H9 (cell line): ENCODE data around the gene HCN1. TPM values are rescaled to one million over a fixed set of nuclear protein-coding genes. Genes with fewer than 3 reads are reported as not detected.

Experiments
- DNase-seq: peaks from one replicate; pipeline ENCODE4 v3.0.0-alpha.2; 2017
- H2AFZ ChIP-seq: one replicate; pipeline ENCODE4 v1.6.1; 2013; ENCODE audit warnings: mild to moderate bottlenecking, low read length, control low read depth, moderate library complexity
- H2AK5ac ChIP-seq: 2 replicates; pipeline ENCODE4 v1.6.1; 2013; ENCODE audit warnings: low read length, control low read depth, mixed read lengths; ENCODE audit not compliant: insufficient read length
- H2BK120ac ChIP-seq: one replicate; pipeline ENCODE4 v1.6.1; 2013; ENCODE audit warnings: low read depth, mild to moderate bottlenecking, low read length, control low read depth, inconsistent platforms; ENCODE audit not compliant: poor library complexity, severe bottlenecking
- H2BK12ac ChIP-seq: 2 replicates; pipeline ENCODE4 v1.6.1; 2013; ENCODE audit warnings: low read length, control low read depth, mixed read lengths, low read depth; ENCODE audit not compliant: insufficient read length
- H2BK15ac ChIP-seq: 2 replicates; pipeline ENCODE4 v1.6.1; 2013; ENCODE audit warnings: low read depth, low read length, control low read depth
- H2BK20ac ChIP-seq: one replicate; pipeline ENCODE4 v1.6.1; 2013; ENCODE audit warnings: low read depth, mild to moderate bottlenecking, low read length, control low read depth, inconsistent platforms; ENCODE audit not compliant: poor library complexity, severe bottlenecking
- H2BK5ac ChIP-seq: 2 replicates; pipeline ENCODE4 v1.6.1; 2013; ENCODE audit warnings: low read length, control low read depth, mixed read lengths; ENCODE audit not compliant: insufficient read length
- H3K14ac ChIP-seq: 2 replicates; pipeline ENCODE4 v1.6.1; 2013; ENCODE audit warnings: low read length, control low read depth; ENCODE audit not compliant: insufficient read depth
- H3K18ac ChIP-seq: 2 replicates; pipeline ENCODE4 v1.6.1; 2013; ENCODE audit warnings: low read depth, mild to moderate bottlenecking, mixed read lengths, low read length, control low read depth; ENCODE audit not compliant: insufficient read length
- H3K23ac ChIP-seq: 2 replicates; pipeline ENCODE4 v1.6.1; 2013; ENCODE audit warnings: low read length, control low read depth, mixed read lengths, low read depth; ENCODE audit not compliant: insufficient read length
- H3K23me2 ChIP-seq: 2 replicates; pipeline ENCODE4 v1.6.1; 2013; ENCODE audit warnings: low read depth, mild to moderate bottlenecking, mixed read lengths, low read length, control low read depth; ENCODE audit not compliant: insufficient read length, poor library complexity, severe bottlenecking
- H3K27ac ChIP-seq: 2 replicates; pipeline ENCODE4 v1.5.1; 2013; ENCODE audit warnings: low read length, control low read depth, mixed read lengths, low read depth; ENCODE audit not compliant: insufficient read length
- H3K27me3 ChIP-seq: 2 replicates; pipeline ENCODE4 v1.6.1; 2013; ENCODE audit warnings: low read length, control low read depth, inconsistent platforms; ENCODE audit not compliant: insufficient read depth
- H3K4ac ChIP-seq: 2 replicates; pipeline ENCODE4 v1.6.1; 2013; ENCODE audit warnings: low read depth, mild to moderate bottlenecking, control low read depth, inconsistent platforms, low read length, moderate library complexity
- H3K4me1 ChIP-seq: 2 replicates; pipeline ENCODE4 v1.6.1; 2013; ENCODE audit warnings: low read length, control low read depth, inconsistent platforms; ENCODE audit not compliant: insufficient read depth
- H3K4me2 ChIP-seq: 2 replicates; pipeline ENCODE4 v1.6.1; 2013; ENCODE audit warnings: low read length, control low read depth, mixed read lengths; ENCODE audit not compliant: insufficient read length, insufficient read depth
- H3K56ac ChIP-seq: 2 replicates; pipeline ENCODE4 v1.6.1; 2013; ENCODE audit warnings: low read depth, mild to moderate bottlenecking, mixed read lengths, low read length, control low read depth; ENCODE audit not compliant: insufficient read length
- H3K79me1 ChIP-seq: 2 replicates; pipeline ENCODE4 v1.6.1; 2013; ENCODE audit warnings: low read depth, mild to moderate bottlenecking, moderate library complexity, low read length, control low read depth, inconsistent platforms; ENCODE audit not compliant: insufficient read depth, poor library complexity, severe bottlenecking
- H3K79me2 ChIP-seq: 2 replicates; pipeline ENCODE4 v1.6.1; 2013; ENCODE audit warnings: low read length, control low read depth, inconsistent platforms; ENCODE audit not compliant: insufficient read depth
- H3K9ac ChIP-seq: 2 replicates; pipeline ENCODE4 v1.6.1; 2013; ENCODE audit warnings: low read length, control low read depth, mixed read lengths; ENCODE audit not compliant: insufficient read length; ENCODE audit errors: extremely low read depth
- H3K9me3 ChIP-seq: one replicate; pipeline ENCODE4 v1.6.1; 2013; ENCODE audit warnings: low read depth, low read length, inconsistent platforms; ENCODE audit not compliant: control insufficient read depth
- H3T11ph ChIP-seq: one replicate; pipeline ENCODE4 v1.6.1; 2013; ENCODE audit warnings: mild to moderate bottlenecking, low read length, control low read depth, inconsistent platforms
- H4K20me1 ChIP-seq: one replicate; pipeline ENCODE4 v1.6.1; 2013; ENCODE audit not compliant: control insufficient read depth, insufficient read length, insufficient read depth
- H4K5ac ChIP-seq: 2 replicates; pipeline ENCODE4 v1.6.1; 2013; ENCODE audit warnings: low read depth, mild to moderate bottlenecking, mixed read lengths, low read length, control low read depth; ENCODE audit not compliant: insufficient read length
- H4K8ac ChIP-seq: replicated peaks from 2 replicates; pipeline ENCODE4 v1.6.1; 2013; ENCODE audit warnings: low read length, control low read depth, mixed read lengths, low read depth; ENCODE audit not compliant: insufficient read length
- H4K91ac ChIP-seq: 2 replicates; pipeline ENCODE4 v1.6.1; 2013; ENCODE audit warnings: low read depth, mild to moderate bottlenecking, moderate library complexity, mixed read lengths, low read length, control low read depth; ENCODE audit not compliant: insufficient read length
- H3K27ac Mint-ChIP-seq, 3 experiments: 2 replicates in 2 of 3; 3 replicates in 1 of 3; pipeline ENCODE4 v1.8.0; 2020 to 2021; ENCODE audit warnings: mixed read lengths in 3 of 3, mild to moderate bottlenecking in 1 of 3, moderate library complexity in 1 of 3
- H3K27me3 Mint-ChIP-seq: 2 replicates; pipeline ENCODE4 v1.8.0; 2021; ENCODE audit warnings: low read depth, mild to moderate bottlenecking, moderate library complexity, mixed read lengths
- H3K36me3 Mint-ChIP-seq, 3 experiments: 2 replicates in 2 of 3; 3 replicates in 1 of 3; pipeline ENCODE4 v1.8.0; 2020 to 2021; ENCODE audit warnings: low read depth in 3 of 3, mixed read lengths in 3 of 3; ENCODE audit not compliant: insufficient read depth in 1 of 3
- H3K4me1 Mint-ChIP-seq, 2 experiments: 2 replicates each; pipeline ENCODE4 v1.8.0; 2020; ENCODE audit warnings: mixed read lengths in 2 of 2
- H3K4me3 Mint-ChIP-seq, 2 experiments: 2 replicates in 1 of 2; 3 replicates in 1 of 2; pipeline ENCODE4 v1.8.0; 2020 to 2021; ENCODE audit warnings: mild to moderate bottlenecking in 2 of 2, mixed read lengths in 2 of 2, moderate library complexity in 1 of 2
- H3K9me3 Mint-ChIP-seq, 2 experiments: 2 replicates in 1 of 2; 3 replicates in 1 of 2; pipeline ENCODE4 v1.8.0; 2020; ENCODE audit warnings: mild to moderate bottlenecking in 2 of 2, mixed read lengths in 2 of 2, moderate library complexity in 1 of 2
- CTCF ChIP-seq: fragments of 200-600 bp; sonication (generic); conservative IDR thresholded peaks from 3 replicates; pipeline ENCODE4 v1.8.0; 2021; ENCODE audit warnings: antibody characterized with exemption, mild to moderate bottlenecking
- WGBS: extraction: QIAGEN DNeasy Blood & Tissue Kit; methylation state at CpG from one replicate; pipeline ENCODE4 v1.1.7; 2013; ENCODE audit warnings: missing lambda C conversion rate, low lambda C conversion rate, mixed read lengths; ENCODE audit not compliant: insufficient read length; ENCODE audit errors: extremely low coverage; 5-methylcytosine and 5-hydroxymethylcytosine counted together
- total RNA-seq: library from RNA; stranded (reverse); gene quantifications from 2 replicates; pipeline ENCODE4 v1.2.1, GENCODE V29; 2021

The HCN1 gene
- total RNA-seq, 1 experiment from 2014 or later: 4.6 TPM

GRCh38 chr5:45385321-45386058, 310.7 kb downstream of the HCN1 start:
- Histone ChIP-seq H3K27me3 (no peaks in the 10 kb centered on the region), H2BK12ac (no peak overlapping the region), H2AFZ (no peak overlapping the region), H3K18ac (no peak overlapping the region), H3K79me2 (no peaks in the 10 kb centered on the region), H3K9ac (no peak overlapping the region), H2BK120ac (no peak overlapping the region), H3K4me2 (no peak overlapping the region), H3K27ac (no peak overlapping the region), H3K23me2 (no peaks in the 10 kb centered on the region), H3K23ac (no peak overlapping the region), H3K79me1 (no peaks in the 10 kb centered on the region), H4K91ac (no peak overlapping the region), H3K4me1 (no peaks in the 10 kb centered on the region; the same call in 1 of the 2 replicates), H3T11ph (no peak overlapping the region), H2BK20ac (no peak overlapping the region), H3K56ac (no peak overlapping the region), H3K4ac (no peak overlapping the region), H3K9me3 (no peaks in the 10 kb centered on the region), H3K14ac (no peak overlapping the region), H2BK5ac (no peak overlapping the region), H4K20me1 (no peaks in the 10 kb centered on the region), H2BK15ac (no peak overlapping the region), H4K5ac (no peak overlapping the region), H4K8ac (no peak overlapping the region), H2AK5ac (no peak overlapping the region)
- H3K4me3 Mint-ChIP-seq: no peak overlapping the region
- H3K27me3 Mint-ChIP-seq: no peaks in the 10 kb centered on the region
- DNase-seq: no peak
- H3K27ac Mint-ChIP-seq: no peak overlapping the region
- 0 out of 5 replicates have a peak, but pooled peaks cover 0 to 3% of the 10 kb centered on the region in 2 experiments for H3K9me3 Mint-ChIP-seq
- H3K36me3 Mint-ChIP-seq: no peaks in the 10 kb centered on the region; a peak in 1 of 7 replicates
- WGBS: 100% methylated on average over 1 of the region's 6 CpGs
- TF ChIP-seq CTCF: no peak
- no peaks in the 10 kb centered on the region for H3K4me1 Mint-ChIP-seq
